Thyroid gland (tissue), 4 donors: Measurements from ENCODE around the gene BBS9. TPM values are rescaled to one million over a fixed set of nuclear protein-coding genes. Genes with fewer than 3 reads are reported as not detected.

Source experiments
- DNase-seq, 2 donors: peaks; one replicate each; pipeline ENCODE4 v3.0.0-alpha.2; 2019
- H3K27ac ChIP-seq, 3 donors: fragments of 200-600 bp; sonication (generic); 1 replicate in 2 of 3; 2 replicates in 1 of 3; pipeline ENCODE4 v1.5.1; 2016 to 2019; ENCODE audit warnings: mild to moderate bottlenecking in 1 of 3, moderate library complexity in 1 of 3
- H3K27me3 ChIP-seq: fragments of 200-600 bp; sonication (generic); one replicate; pipeline ENCODE4 v1.5.1; 2019
- H3K36me3 ChIP-seq, 2 donors: fragments of 200-600 bp; sonication (generic); one replicate each; pipeline ENCODE4 v1.5.1; 2016 to 2019
- H3K4me1 ChIP-seq, 2 donors: fragments of 200-600 bp; sonication (generic); one replicate each; pipeline ENCODE4 v1.5.1; 2017 to 2019
- H3K4me3 ChIP-seq, 3 donors: fragments of 200-600 bp; sonication (generic); replicated peaks in 1 of 3; 1 replicate in 2 of 3; 2 replicates in 1 of 3; pipeline ENCODE4 v1.5.1; 2016; ENCODE audit warnings: mild to moderate bottlenecking in 1 of 3
- H3K9me3 ChIP-seq: fragments of 200-600 bp; sonication (generic); one replicate; pipeline ENCODE4 v1.5.1; 2017
- POLR2A ChIP-seq, 2 donors: fragments of 450-650 bp; IDR thresholded peaks; one replicate each; pipeline ENCODE4 v1.6.1; 2017; ENCODE audit warnings: antibody characterized with exemption in 2 of 2, mild to moderate bottlenecking in 2 of 2, moderate library complexity in 1 of 2
- WGBS, 2 donors: methylation state at CpG; one replicate each; pipeline ENCODE4 v1.1.5; 2017; 5-methylcytosine and 5-hydroxymethylcytosine counted together
- intact Hi-C: fragments of 100-400 bp; cut with DNase I; formaldehyde crosslinking; loops from one replicate; pipeline ENCODE4 v1.15.1; 2023
- total RNA-seq, 4 donors: library from RNA; depleted of rRNA; stranded (reverse); fragments of >200 nt; gene quantifications; one replicate each; pipeline ENCODE4 v1.2.3, GENCODE V29; 2016
- TF ChIP-seq, protein P1 (sequence below), 6 experiments: fragments of 200-600 bp in 3 of 6; fragments of 450-650 bp in 3 of 6; sonication (generic) in 3 of 6; IDR thresholded peaks; one replicate each; pipeline ENCODE4 v1.5.1; 2016 to 2019; ENCODE audit warnings: antibody characterized with exemption in 6 of 6, mild to moderate bottlenecking in 2 of 6, inconsistent platforms in 1 of 6, moderate library complexity in 1 of 6

Gene BBS9
- total RNA-seq, 4 donors from 2014 or later = 59.2 to 84.8 (median 73.1) TPM

DNA sequence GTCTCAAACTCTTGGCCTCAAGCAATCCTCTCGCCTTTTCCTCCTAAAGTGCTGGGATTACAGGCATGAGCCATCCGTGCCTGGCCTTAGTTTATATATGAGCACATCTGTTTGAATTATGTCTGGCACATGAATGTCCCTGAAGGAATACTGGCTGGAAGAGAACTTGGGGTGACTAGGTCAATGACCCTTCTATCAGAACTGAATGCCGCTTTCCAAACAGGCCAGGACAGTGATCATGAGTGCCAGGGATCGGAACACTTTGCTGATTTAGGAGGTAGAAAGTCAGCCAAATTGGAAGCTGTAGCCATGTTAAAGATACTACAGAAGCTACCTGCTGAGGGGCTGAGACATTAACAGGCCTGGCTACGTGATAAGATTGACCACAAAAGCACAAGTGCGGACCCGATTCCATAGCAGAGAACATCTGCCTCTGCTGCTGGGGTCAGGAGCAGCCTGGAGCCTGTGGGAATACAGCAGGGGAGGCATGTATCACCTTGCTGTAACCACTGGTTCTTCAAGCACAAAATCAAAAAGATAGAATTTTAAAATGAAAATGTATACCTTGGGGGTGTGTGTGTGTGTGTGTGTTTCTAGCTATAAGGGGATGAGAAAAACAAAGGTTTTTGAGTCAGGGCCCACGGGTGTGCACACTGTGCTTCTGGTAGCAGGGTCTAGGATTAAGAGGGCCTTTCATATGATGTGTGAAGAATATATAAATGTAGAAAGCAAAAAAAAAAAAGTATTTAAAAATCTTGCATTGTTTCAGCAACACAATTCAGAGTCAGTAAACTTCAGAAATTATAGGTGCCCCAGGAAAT, 293.7 kb downstream of the BBS9 start:
- Histone ChIP-seq H3K36me3 (no peaks in the 10 kb centered on the region), H3K27ac (no peak overlapping the region), H3K4me1 (no peaks in the 10 kb centered on the region), H3K4me3 (no peak overlapping the region), H3K27me3 (no peaks in the 10 kb centered on the region), H3K9me3 (no peaks in the 10 kb centered on the region)
- TF ChIP-seq POLR2A (IDR thresholded peaks at IDR 0.05) = no peak
- intact Hi-C loops = no loop called here
- WGBS, 2 donors = 91 to 94% methylated on average over 8 of the region's 8 CpGs
- no peak for DNase-seq

DNA sequence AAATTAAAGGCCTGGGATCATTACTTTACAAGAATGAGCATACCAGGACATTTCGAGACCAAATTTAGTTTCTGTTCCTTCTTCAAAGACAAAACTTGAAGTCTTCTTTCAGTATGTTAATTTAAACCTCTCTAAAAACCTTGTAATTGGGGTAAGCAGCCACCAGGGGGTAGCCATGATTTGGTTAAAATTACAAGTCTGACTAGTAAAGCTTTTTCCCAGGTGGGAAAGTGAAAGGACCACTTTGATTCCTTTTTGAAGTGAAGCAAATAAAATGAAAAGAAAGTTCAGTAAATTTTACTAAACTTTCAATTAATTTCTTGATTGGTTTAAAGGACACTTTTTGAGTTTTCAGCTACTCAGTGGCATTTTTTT, 294.3 kb downstream of the BBS9 start:
- Histone ChIP-seq H3K9me3 (no peaks in the 10 kb centered on the region), H3K27me3 (no peaks in the 10 kb centered on the region), H3K4me1 (no peaks in the 10 kb centered on the region), H3K27ac (no peak overlapping the region), H3K4me3 (no peak overlapping the region), H3K36me3 (no peaks in the 10 kb centered on the region)
- 78 to 90% methylated on average over 1 of the region's 1 CpG for WGBS, 2 donors
- TF ChIP-seq POLR2A (IDR thresholded peaks at IDR 0.05) = no peak
- TF ChIP-seq, protein P1, sequence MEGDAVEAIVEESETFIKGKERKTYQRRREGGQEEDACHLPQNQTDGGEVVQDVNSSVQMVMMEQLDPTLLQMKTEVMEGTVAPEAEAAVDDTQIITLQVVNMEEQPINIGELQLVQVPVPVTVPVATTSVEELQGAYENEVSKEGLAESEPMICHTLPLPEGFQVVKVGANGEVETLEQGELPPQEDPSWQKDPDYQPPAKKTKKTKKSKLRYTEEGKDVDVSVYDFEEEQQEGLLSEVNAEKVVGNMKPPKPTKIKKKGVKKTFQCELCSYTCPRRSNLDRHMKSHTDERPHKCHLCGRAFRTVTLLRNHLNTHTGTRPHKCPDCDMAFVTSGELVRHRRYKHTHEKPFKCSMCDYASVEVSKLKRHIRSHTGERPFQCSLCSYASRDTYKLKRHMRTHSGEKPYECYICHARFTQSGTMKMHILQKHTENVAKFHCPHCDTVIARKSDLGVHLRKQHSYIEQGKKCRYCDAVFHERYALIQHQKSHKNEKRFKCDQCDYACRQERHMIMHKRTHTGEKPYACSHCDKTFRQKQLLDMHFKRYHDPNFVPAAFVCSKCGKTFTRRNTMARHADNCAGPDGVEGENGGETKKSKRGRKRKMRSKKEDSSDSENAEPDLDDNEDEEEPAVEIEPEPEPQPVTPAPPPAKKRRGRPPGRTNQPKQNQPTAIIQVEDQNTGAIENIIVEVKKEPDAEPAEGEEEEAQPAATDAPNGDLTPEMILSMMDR (IDR thresholded peaks at IDR 0.05) = no peak
- intact Hi-C loops = no loop called here
- no peak for DNase-seq

DNA sequence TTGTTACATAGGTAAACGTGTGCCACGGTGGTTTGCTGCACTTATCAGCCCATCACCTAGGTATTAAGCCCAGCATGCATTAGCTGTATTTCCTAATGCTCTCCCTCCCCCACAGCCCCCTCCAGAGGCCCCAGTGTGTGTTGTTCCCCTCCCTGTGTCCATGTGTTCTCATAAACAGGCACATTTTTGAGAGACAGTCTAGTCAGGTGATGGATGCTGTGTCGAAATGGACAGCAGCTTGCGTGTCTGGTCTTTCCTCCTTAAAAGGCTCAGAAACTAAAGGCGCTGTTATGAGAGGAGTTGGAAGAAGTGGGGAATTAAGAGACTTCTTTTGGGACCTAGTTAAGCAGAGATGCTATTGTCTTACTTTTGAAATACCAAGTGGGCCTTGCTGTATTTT, 296.0 kb downstream of the BBS9 start:
- H3K36me3 ChIP-seq = no peaks in the 10 kb centered on the region
- WGBS, 2 donors = 91 to 94% methylated on average over 5 of the region's 5 CpGs
- TF ChIP-seq, protein P1 (IDR thresholded peaks at IDR 0.05) = no peak
- no peak for TF ChIP-seq POLR2A (IDR thresholded peaks at IDR 0.05)
- no peak overlapping the region for H3K27ac ChIP-seq
- no peaks in the 10 kb centered on the region for H3K4me1 ChIP-seq
- no peak overlapping the region for H3K4me3 ChIP-seq
- no peaks in the 10 kb centered on the region for H3K9me3 ChIP-seq
- intact Hi-C loops = no loop called here
- H3K27me3 ChIP-seq = no peaks in the 10 kb centered on the region
- no peak for DNase-seq

DNA sequence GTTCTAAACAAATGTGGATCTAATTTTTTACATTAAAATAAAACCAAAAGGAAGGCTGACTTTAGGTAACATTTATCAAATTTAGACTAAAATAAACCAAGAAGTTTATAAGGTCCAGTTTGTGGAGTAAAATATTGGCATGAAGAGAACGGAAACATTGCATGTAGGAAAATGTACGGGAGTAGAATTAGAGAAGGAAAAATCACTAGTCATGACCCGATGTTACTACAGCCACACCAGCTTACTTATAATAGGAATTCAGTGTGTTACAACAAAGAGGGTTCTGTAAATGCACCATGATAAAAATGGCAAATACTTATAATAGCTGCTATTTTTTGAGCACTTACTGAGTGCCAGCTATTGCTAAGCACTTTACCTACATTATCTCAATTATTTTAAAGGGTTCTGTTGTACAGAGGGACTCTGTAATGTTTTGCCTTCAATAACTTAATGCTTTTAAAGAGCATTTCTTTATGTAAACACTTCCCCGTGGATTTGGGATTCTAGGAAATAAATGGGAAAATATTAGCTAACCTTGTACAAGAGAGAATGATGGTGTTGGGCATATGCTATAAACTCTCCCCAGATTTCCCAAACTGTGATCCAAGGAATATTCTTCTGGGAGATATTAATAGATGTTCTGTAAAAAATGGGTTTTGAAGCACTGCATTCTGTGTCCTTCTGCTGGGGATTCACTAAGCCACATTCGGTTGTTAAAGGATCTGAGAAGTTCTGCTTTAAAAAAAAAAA, 296.7 kb downstream of the BBS9 start:
- Histone ChIP-seq H3K27ac (no peak overlapping the region), H3K4me1 (no peaks in the 10 kb centered on the region), H3K4me3 (no peak overlapping the region), H3K27me3 (no peaks in the 10 kb centered on the region), H3K36me3 (no peaks in the 10 kb centered on the region), H3K9me3 (no peaks in the 10 kb centered on the region)
- WGBS, 2 donors = 89 to 90% methylated on average over 5 of the region's 5 CpGs
- TF ChIP-seq POLR2A (IDR thresholded peaks at IDR 0.05) = no peak
- TF ChIP-seq, protein P1 (IDR thresholded peaks at IDR 0.05) = no peak
- DNase-seq = no peak
- intact Hi-C loops = no loop called here

- Histone ChIP-seq H3K4me3 (no peak overlapping the region), H3K27me3 (no peaks in the 10 kb centered on the region), H3K27ac (no peak overlapping the region), H3K4me1 (no peaks in the 10 kb centered on the region), H3K9me3 (no peaks in the 10 kb centered on the region), H3K36me3 (no peaks in the 10 kb centered on the region)
- DNase-seq = no peak
- intact Hi-C loops = no loop called here
- TF ChIP-seq, protein P1 (IDR thresholded peaks at IDR 0.05) = no peak
- TF ChIP-seq POLR2A (IDR thresholded peaks at IDR 0.05) = no peak
These were observed 299.1 kb downstream of the BBS9 start for GRCh38 chr7:33428415-33428814.
